Cardiac septum (tissue), 1 donor: ENCODE data around the gene BTN1A1. TPM values are rescaled to one million over a fixed set of nuclear protein-coding genes. Genes with fewer than 3 reads are reported as not detected.

ENCODE experiments used
- DNase-seq: peaks from one replicate; pipeline ENCODE4 v3.0.0-alpha.2; 2020; ENCODE audit warnings: low spot score
- intact Hi-C: fragments of 100-400 bp; cut with DNase I; formaldehyde crosslinking; loops from one replicate; pipeline ENCODE4 v1.14.0; 2022
- total RNA-seq: library from RNA; stranded (reverse); fragmentation: NEBNext Ultra II Directional; extraction: Animal tissue kit (Norgen Biotek cat#: 25700); gene quantifications from one replicate; pipeline ENCODE4 v1.2.1, GENCODE V29; 2021
- donor health status: DM: no; HTN: no; CAD: no.

The BTN1A1 gene
- total RNA-seq, 1 donor from 2014 or later, result not detected

- DNase-seq, result no peak
- intact Hi-C loops, result loop anchor here (1.0 to 2.0 kb wide), 2 partner anchors 16 to 19 kb away; partner anchors contain the start of gene HMGN4
Measured at GRCh38 chr6:26553635-26554446, 53.7 kb downstream of the BTN1A1 start.

GRCh38 chr6:26554447-26554696, 54.3 kb downstream of the BTN1A1 start:
- intact Hi-C loops, result loop anchor here (2.0 kb wide), 1 partner anchor 18 kb away; no protein-coding TSS in a partner anchor
- no peak for DNase-seq

- DNase-seq, result no peak
- intact Hi-C loops, result loop anchor here (2.0 kb wide), 1 partner anchor 18 kb away; no protein-coding TSS in a partner anchor
Measured at GRCh38 chr6:26554697-26555504, 54.8 kb downstream of the BTN1A1 start.

GRCh38 chr6:26555505-26556262, 55.6 kb downstream of the BTN1A1 start:
- no peak for DNase-seq
- intact Hi-C loops, result loop anchor here (2.0 kb wide), 1 partner anchor 17 kb away; no protein-coding TSS in a partner anchor

GRCh38 chr6:26556263-26557070, 56.4 kb downstream of the BTN1A1 start:
- intact Hi-C loops, result no loop called here
- no peak for DNase-seq

Other genes with a start within 250 kb of the BTN1A1 start
- 9.2 TPM for gene BTN3A2, start 135.1 kb upstream of the BTN1A1 start, total RNA-seq
- 2.8 TPM for gene BTN2A2, start 117.2 kb upstream of the BTN1A1 start, total RNA-seq
- 7.4 TPM for gene BTN3A1, start 98.0 kb upstream of the BTN1A1 start, total RNA-seq
- gene BTN3A3, start 59.8 kb upstream of the BTN1A1 start, total RNA-seq, result 8.5 TPM
- 15.7 TPM for gene BTN2A1, start 42.3 kb upstream of the BTN1A1 start, total RNA-seq
- 34.7 TPM for gene HMGN4, start 38.1 kb downstream of the BTN1A1 start, total RNA-seq
- gene ABT1, start 96.7 kb downstream of the BTN1A1 start, total RNA-seq, result 7.4 TPM
- gene ZNF322, start 159.4 kb downstream of the BTN1A1 start, total RNA-seq, result 15.3 TPM